Mesenchymal stem cell (in vitro differentiated cells and primary cell): Measurements from ENCODE around the gene PCK2.

ENCODE experiments used
- DNase-seq: peaks from one replicate; pipeline ENCODE4 v3.0.0-alpha.2; 2013
- H2AFZ ChIP-seq: one replicate; pipeline ENCODE4 v1.6.1; 2013; ENCODE audit warnings: low read depth, mild to moderate bottlenecking, control low read depth, inconsistent platforms, low read length, moderate library complexity
- H2AK5ac ChIP-seq: 2 replicates; pipeline ENCODE4 v1.6.1; 2013; ENCODE audit warnings: low read length, moderate library complexity, mild to moderate bottlenecking, inconsistent platforms; ENCODE audit not compliant: severe bottlenecking
- H2BK120ac ChIP-seq: one replicate; pipeline ENCODE4 v1.6.1; 2013; ENCODE audit warnings: low read depth, mild to moderate bottlenecking, inconsistent platforms, low read length, moderate library complexity
- H2BK12ac ChIP-seq, 2 experiments: one replicate each; pipeline ENCODE4 v1.6.1; 2013; ENCODE audit warnings: inconsistent platforms in 2 of 2, low read length in 2 of 2, mild to moderate bottlenecking in 2 of 2, moderate library complexity in 2 of 2, control low read depth in 1 of 2
- H2BK15ac ChIP-seq: one replicate; pipeline ENCODE4 v1.6.1; 2013; ENCODE audit warnings: mild to moderate bottlenecking, low read depth, inconsistent platforms; ENCODE audit not compliant: poor library complexity, severe bottlenecking
- H2BK5ac ChIP-seq: 2 replicates; pipeline ENCODE4 v1.6.1; 2013; ENCODE audit warnings: low read depth, mild to moderate bottlenecking, low read length, control low read depth, inconsistent platforms; ENCODE audit not compliant: poor library complexity, severe bottlenecking
- H3K14ac ChIP-seq, 2 experiments: one replicate each; pipeline ENCODE4 v1.6.1; 2013; ENCODE audit warnings: inconsistent platforms in 2 of 2, low read length in 2 of 2, control low read depth in 1 of 2, mild to moderate bottlenecking in 1 of 2, moderate library complexity in 1 of 2
- H3K18ac ChIP-seq, 2 experiments: one replicate each; pipeline ENCODE4 v1.6.1; 2013; ENCODE audit warnings: inconsistent platforms in 2 of 2, low read length in 2 of 2, control low read depth in 1 of 2, low read depth in 1 of 2, mild to moderate bottlenecking in 1 of 2
- H3K23ac ChIP-seq, 2 experiments: one replicate each; pipeline ENCODE4 v1.6.1; 2013; ENCODE audit warnings: inconsistent platforms in 2 of 2, low read length in 2 of 2, mild to moderate bottlenecking in 2 of 2, moderate library complexity in 2 of 2, control low read depth in 1 of 2
- H3K27ac ChIP-seq: 2 replicates; pipeline ENCODE4 v1.5.1; 2013; ENCODE audit warnings: mild to moderate bottlenecking, moderate library complexity, low read length, control low read depth, inconsistent platforms; ENCODE audit not compliant: poor library complexity, severe bottlenecking
- H3K27me3 ChIP-seq, 2 experiments: 2 replicates each; pipeline versions ENCODE4 v1.6.1 to v1.7.0; 2013; ENCODE audit warnings: low read length in 2 of 2, mild to moderate bottlenecking in 2 of 2, moderate library complexity in 2 of 2, control low read depth in 1 of 2, inconsistent platforms in 1 of 2; ENCODE audit not compliant: control insufficient read depth in 1 of 2, insufficient read depth in 1 of 2
- H3K36me3 ChIP-seq, 2 experiments: 2 replicates each; pipeline versions ENCODE4 v1.6.1 to v1.7.0; 2013; ENCODE audit warnings: low read length in 2 of 2, control low read depth in 1 of 2, inconsistent platforms in 1 of 2, low read depth in 1 of 2, mild to moderate bottlenecking in 1 of 2; ENCODE audit not compliant: insufficient read depth in 2 of 2, control insufficient read depth in 1 of 2
- H3K4ac ChIP-seq, 2 experiments: one replicate each; pipeline ENCODE4 v1.6.1; 2013; ENCODE audit warnings: inconsistent platforms in 2 of 2, low read length in 2 of 2, mild to moderate bottlenecking in 2 of 2, moderate library complexity in 2 of 2, control low read depth in 1 of 2, low read depth in 1 of 2
- H3K4me1 ChIP-seq: 2 replicates; pipeline ENCODE4 v1.6.1; 2013; ENCODE audit warnings: low read depth, low read length, control low read depth; ENCODE audit not compliant: control insufficient read depth, insufficient read depth
- H3K4me2 ChIP-seq: 2 replicates; pipeline ENCODE4 v1.6.1; 2013; ENCODE audit warnings: low read length, mild to moderate bottlenecking, inconsistent platforms; ENCODE audit not compliant: poor library complexity, severe bottlenecking
- H3K4me3 ChIP-seq, 2 experiments: 2 replicates each; pipeline versions ENCODE4 v1.5.1 to v1.7.0; 2013; ENCODE audit warnings: low read length in 2 of 2, mild to moderate bottlenecking in 2 of 2, control low read depth in 1 of 2, low read depth in 1 of 2; ENCODE audit not compliant: insufficient read depth in 1 of 2
- H3K79me1 ChIP-seq: replicated peaks from 2 replicates; pipeline ENCODE4 v1.6.1; 2013; ENCODE audit warnings: mild to moderate bottlenecking, control low read depth, low read length, inconsistent platforms; ENCODE audit not compliant: poor library complexity, severe bottlenecking
- H3K9ac ChIP-seq: 2 replicates; pipeline ENCODE4 v1.7.0; 2013; ENCODE audit warnings: mild to moderate bottlenecking, low read length, moderate library complexity
- H3K9me3 ChIP-seq: 2 replicates; pipeline ENCODE4 v1.7.0; 2013; ENCODE audit warnings: mild to moderate bottlenecking, low read length; ENCODE audit not compliant: control insufficient read depth
- H4K8ac ChIP-seq: one replicate; pipeline ENCODE4 v1.6.1; 2013; ENCODE audit warnings: inconsistent platforms, mild to moderate bottlenecking, low read length, moderate library complexity
- H4K91ac ChIP-seq: one replicate; pipeline ENCODE4 v1.6.1; 2013; ENCODE audit warnings: mild to moderate bottlenecking, low read length, inconsistent platforms
- WGBS: methylation state at CpG from one replicate; pipeline ENCODE4 v1.1.7; 2013; ENCODE audit warnings: mixed read lengths; 5-methylcytosine and 5-hydroxymethylcytosine counted together

The PCK2 gene

GRCh38 chr14:24127673-24128072 lies 33.6 kb downstream of the PCK2 start:
- H3K4me1 ChIP-seq, result no peaks in the 10 kb centered on the region
- no peak overlapping the region for H2AFZ ChIP-seq
- H2BK120ac ChIP-seq, result no peak overlapping the region
- H3K27ac ChIP-seq, result no peak overlapping the region
- H2AK5ac ChIP-seq, result no peak overlapping the region
- peaks cover 17 to 30% of the 10 kb centered on the region in 2 experiments for H3K36me3 ChIP-seq
- no peak for DNase-seq
- no peak overlapping the region for H3K4ac ChIP-seq
- no peak overlapping the region for H3K14ac ChIP-seq
- no peak overlapping the region for H2BK15ac ChIP-seq
- H3K18ac ChIP-seq, result no peak overlapping the region
- H3K4me3 ChIP-seq, result no peak overlapping the region
- WGBS, result 100% methylated on average over 1 of the region's 2 CpGs
- no peak overlapping the region for H2BK12ac ChIP-seq
- no peak overlapping the region for H2BK5ac ChIP-seq
- no peaks in the 10 kb centered on the region for H3K79me1 ChIP-seq
- H3K9ac ChIP-seq, result no peak overlapping the region
- H3K9me3 ChIP-seq, result no peaks in the 10 kb centered on the region
- H3K23ac ChIP-seq, result no peak overlapping the region
- H4K8ac ChIP-seq, result no peak overlapping the region
- no peaks in the 10 kb centered on the region for H3K27me3 ChIP-seq
- no peak overlapping the region for H4K91ac ChIP-seq
- no peak overlapping the region for H3K4me2 ChIP-seq

- whole genome bisulfite sequencing, result 87% methylated on average over 6 of the region's 8 CpGs
- H3K9me3 ChIP-seq, result no peaks in the 10 kb centered on the region
Measured at GRCh38 chr14:24129410-24129998, 35.4 kb downstream of the PCK2 start.

GRCh38 chr14:24130380-24130716 lies 36.2 kb downstream of the PCK2 start, which contains the start of gene FITM1:
FITM1 (plus strand) TSS chr14:24130659; CDS start chr14:24131564, 905 bp downstream.
- H2BK120ac ChIP-seq, result no peak within 1 kb of the TSS
- no peaks in the 10 kb centered on the region for H3K9me3 ChIP-seq
- no peak within 1 kb of the TSS for H2BK5ac ChIP-seq
- no peak within 1 kb of the TSS for H3K9ac ChIP-seq
- no peaks in the 10 kb centered on the region for H3K27me3 ChIP-seq
- no peak within 1 kb of the TSS for H3K4me3 ChIP-seq
- H2AK5ac ChIP-seq, result no peak within 1 kb of the TSS
- no peak within 1 kb of the TSS for H4K8ac ChIP-seq
- no peak within 1 kb of the TSS for H3K23ac ChIP-seq
- peaks cover 0 to 12% of the 10 kb centered on the region in 2 experiments for H3K36me3 ChIP-seq
- H3K79me1 ChIP-seq, result no peaks in the 10 kb centered on the region
- peaks cover under 1% of the 10 kb centered on the region for H3K4me1 ChIP-seq
- H2AFZ ChIP-seq, result no peak within 1 kb of the TSS
- no peak within 1 kb of the TSS for H3K4ac ChIP-seq
- no peak within 1 kb of the TSS for H4K91ac ChIP-seq
- H3K4me2 ChIP-seq, result no peak within 1 kb of the TSS
- H3K18ac ChIP-seq, result no peak within 1 kb of the TSS
- no peak within 1 kb of the TSS for H2BK12ac ChIP-seq
- no peak within 1 kb of the TSS for H3K14ac ChIP-seq
- WGBS, result 89% methylated on average over 5 of the region's 5 CpGs
- no peak within 1 kb of the TSS for H2BK15ac ChIP-seq
- DNase-seq, result no peak
- no peak within 1 kb of the TSS for H3K27ac ChIP-seq

More at GRCh38 chr14:24129410-24129998, 35.4 kb downstream of the PCK2 start:
- no peak overlapping the region for H3K27ac ChIP-seq
- no peak overlapping the region for H3K18ac ChIP-seq
- H2BK12ac ChIP-seq, result no peak overlapping the region
- H3K14ac ChIP-seq, result no peak overlapping the region
- H4K8ac ChIP-seq, result no peak overlapping the region
- no peak overlapping the region for H2BK120ac ChIP-seq
- DNase-seq, result no peak
- H3K4ac ChIP-seq, result no peak overlapping the region
- H2AFZ ChIP-seq, result no peak overlapping the region
- no peak overlapping the region for H4K91ac ChIP-seq
- no peaks in the 10 kb centered on the region for H3K4me1 ChIP-seq
- no peak overlapping the region for H2AK5ac ChIP-seq
- H3K27me3 ChIP-seq, result no peaks in the 10 kb centered on the region
- H3K4me3 ChIP-seq, result no peak overlapping the region
- H3K79me1 ChIP-seq, result no peaks in the 10 kb centered on the region
- H2BK5ac ChIP-seq, result no peak overlapping the region
- H3K36me3 ChIP-seq, result peaks cover 0 to 15% of the 10 kb centered on the region in 2 experiments
- H2BK15ac ChIP-seq, result no peak overlapping the region
- no peak overlapping the region for H3K23ac ChIP-seq
- H3K4me2 ChIP-seq, result no peak overlapping the region
- H3K9ac ChIP-seq, result no peak overlapping the region

GRCh38 chr14:24130717-24131548 lies 36.8 kb downstream of the PCK2 start:
- H2AFZ ChIP-seq, result no peak overlapping the region
- H3K18ac ChIP-seq, result no peak overlapping the region
- peaks cover 4% of the 10 kb centered on the region for H3K4me1 ChIP-seq
- H3K4me3 ChIP-seq, result no peak overlapping the region
- H3K23ac ChIP-seq, result no peak overlapping the region
- H3K9me3 ChIP-seq, result no peaks in the 10 kb centered on the region
- H4K8ac ChIP-seq, result no peak overlapping the region
- no peak overlapping the region for H3K4ac ChIP-seq
- H2BK120ac ChIP-seq, result no peak overlapping the region
- H3K9ac ChIP-seq, result no peak overlapping the region
- H2BK5ac ChIP-seq, result no peak overlapping the region
- no peak overlapping the region for H2AK5ac ChIP-seq
- no peaks in the 10 kb centered on the region for H3K79me1 ChIP-seq
- no peak for DNase-seq
- WGBS, result 75% methylated on average over 6 of the region's 7 CpGs
- no peak overlapping the region for H2BK15ac ChIP-seq
- no peak overlapping the region for H3K4me2 ChIP-seq
- no peak overlapping the region for H4K91ac ChIP-seq
- H3K27me3 ChIP-seq, result no peaks in the 10 kb centered on the region
- no peak overlapping the region for H3K27ac ChIP-seq
- H2BK12ac ChIP-seq, result no peak overlapping the region
- peaks cover 0 to 12% of the 10 kb centered on the region in 2 experiments for H3K36me3 ChIP-seq
- no peak overlapping the region for H3K14ac ChIP-seq
